T-helper 2 cell treated with Interferon-gamma antibody and Interleukin-4, amounts not matched to agents 100 ng/mL and 5 ng/mL, for 36 hours (primary cell): ENCODE results near the gene ACTC1. TPM values are rescaled to one million over a fixed set of nuclear protein-coding genes. Genes with fewer than 3 reads are reported as not detected.

Source experiments
- intact Hi-C: fragments of 100-400 bp; cut with micrococcal nuclease; formaldehyde crosslinking; loops from one replicate; pipeline ENCODE4 v1.15.1; 2023
- total RNA-seq: library from RNA; stranded (reverse); gene quantifications from 2 replicates; pipeline ENCODE4 v1.2.3, GENCODE V29; 2022

The ACTC1 gene
- total RNA-seq, 1 donor from 2014 or later, result not detected

DNA sequence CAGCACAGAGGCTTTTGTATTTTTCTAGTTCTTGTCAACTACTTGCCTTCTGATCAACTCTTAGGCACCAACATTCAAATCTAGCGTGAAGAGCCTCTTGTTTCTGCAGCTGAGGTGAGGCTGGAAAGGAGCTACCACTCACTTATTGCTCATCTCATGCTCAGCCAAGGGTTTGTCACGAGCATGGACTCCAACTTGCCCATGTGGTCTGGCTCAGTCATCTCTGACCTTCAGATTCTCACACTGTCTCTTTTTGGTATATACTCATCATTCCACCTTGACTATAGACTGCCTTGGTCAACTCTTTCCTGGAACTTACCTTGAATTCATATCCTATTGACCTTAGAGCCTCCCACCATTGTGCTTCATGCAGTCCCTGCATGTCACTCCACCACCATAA, 35.4 kb downstream of the ACTC1 start:
- intact Hi-C loops, result no loop called here

DNA sequence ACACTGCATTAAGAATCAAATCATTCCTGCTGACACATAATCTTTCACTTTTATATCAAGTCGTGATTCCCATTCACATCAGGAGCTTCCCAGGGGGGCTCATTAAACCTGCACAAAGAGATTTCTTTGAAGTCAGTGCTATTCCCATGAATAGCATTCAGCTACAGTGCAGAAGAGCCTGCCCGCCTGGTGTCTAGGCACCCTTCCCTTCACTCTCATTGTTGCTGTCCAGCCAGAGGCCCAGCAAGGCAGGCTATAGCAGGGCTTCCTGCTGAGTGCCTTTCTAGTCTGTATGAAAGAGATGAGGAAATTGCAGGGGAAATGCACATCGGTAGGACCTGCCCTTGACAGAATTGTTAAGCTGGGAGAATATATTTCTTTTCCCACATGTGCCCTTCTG, 36.0 kb downstream of the ACTC1 start:
- intact Hi-C loops, result no loop called here

DNA sequence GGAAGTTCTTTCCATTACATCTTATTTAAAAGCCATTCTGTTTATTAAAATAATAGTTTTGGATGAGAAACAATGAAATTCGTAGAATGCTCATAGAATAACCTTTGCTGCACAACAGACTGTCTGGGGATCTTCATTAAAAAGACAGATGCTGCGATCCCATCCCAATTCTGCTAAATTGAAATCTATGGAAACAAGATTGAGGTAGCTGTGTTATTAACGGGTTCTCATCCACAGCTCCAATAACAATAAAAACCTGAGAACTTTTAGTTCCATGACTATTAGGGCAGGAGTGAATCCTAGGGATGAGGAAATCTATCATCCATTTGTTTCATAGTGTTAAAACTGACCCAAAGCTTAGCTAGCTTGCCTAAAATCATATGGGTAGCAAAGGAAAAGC, 38.1 kb downstream of the ACTC1 start:
- intact Hi-C loops, result no loop called here

DNA sequence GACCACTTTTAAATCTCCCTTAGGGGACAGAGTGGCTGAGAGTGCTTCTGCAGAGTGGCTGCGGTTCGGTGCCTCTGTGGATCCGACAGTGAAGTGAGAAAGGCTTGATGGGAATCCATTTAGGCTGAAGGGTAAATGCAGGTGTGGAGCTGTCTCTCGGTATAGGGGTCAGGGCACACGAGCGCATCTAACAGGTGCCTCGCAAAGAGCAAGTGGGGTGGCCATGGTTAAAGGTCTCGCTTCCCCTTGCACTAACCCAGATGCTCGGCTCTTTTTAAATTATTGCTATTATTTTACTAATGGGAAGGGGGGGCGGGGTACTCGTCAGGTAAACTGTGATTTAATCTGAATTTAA, 40.0 kb downstream of the ACTC1 start:
- intact Hi-C loops, result no loop called here

DNA sequence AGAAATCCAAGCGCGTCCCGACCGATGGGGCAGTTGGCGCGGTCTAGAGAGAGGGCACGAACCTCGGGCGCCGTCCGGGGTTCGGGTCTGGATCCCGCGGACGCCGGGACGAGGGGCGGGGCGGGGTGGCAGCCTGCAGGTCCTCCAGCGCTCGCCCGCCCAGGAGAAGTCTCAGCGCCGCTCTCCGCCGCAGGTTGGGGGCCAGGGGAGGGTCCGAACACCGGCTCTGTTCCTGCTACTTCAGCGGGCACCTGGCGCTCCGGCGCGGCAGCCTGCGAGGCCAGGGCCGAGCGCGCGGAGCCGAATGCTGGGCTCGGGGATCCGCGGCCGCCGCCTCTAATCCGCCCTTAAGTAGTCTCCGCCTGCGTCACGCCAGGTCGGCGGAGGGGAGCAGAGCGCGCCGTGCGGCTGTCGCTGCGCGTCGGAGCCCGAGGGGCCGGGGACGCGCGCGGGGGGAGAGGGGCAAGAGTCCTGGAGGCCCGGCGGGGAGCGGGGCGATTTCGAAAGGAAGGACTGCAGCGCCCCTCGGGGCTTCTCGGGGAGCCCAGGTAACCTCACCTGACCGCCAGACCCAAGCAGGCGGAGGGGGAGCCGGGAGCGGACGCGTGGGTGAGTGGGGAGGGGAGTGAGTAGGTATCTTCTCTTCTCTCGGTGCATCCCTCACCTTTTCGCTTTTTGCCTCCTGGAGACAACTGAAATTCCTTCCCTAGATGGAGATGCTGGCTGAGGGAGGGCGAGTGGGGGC, 40.5 kb downstream of the ACTC1 start, which contains the start of gene GJD2:
Gene GJD2, minus strand, starts transcription at position 325 of the 745 bp plus-strand sequence. CDS start 510 bp downstream, outside the sequence.
- intact Hi-C loops, result no loop called here

DNA sequence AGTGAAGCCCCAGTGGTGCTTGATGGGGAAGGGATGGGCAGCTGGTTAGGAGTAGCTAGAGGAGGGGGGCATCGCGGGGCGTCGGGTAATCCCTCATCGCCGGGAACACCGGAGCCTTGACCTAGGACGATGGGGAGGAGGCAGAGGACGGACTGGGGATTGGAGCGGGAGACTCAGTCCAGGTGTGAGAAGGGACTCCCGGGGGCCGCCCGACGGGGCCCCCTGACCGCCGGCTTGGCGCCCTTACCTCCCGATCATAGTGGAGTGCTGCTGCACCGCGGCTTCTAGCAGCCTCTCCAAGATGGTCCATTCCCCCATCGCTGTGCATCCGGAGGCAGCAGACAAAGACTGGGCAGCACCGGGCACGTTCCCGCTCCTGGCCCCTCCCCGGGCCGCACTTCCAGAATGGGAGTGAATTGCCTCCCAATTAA, 41.2 kb downstream of the ACTC1 start:
- intact Hi-C loops, result no loop called here

DNA sequence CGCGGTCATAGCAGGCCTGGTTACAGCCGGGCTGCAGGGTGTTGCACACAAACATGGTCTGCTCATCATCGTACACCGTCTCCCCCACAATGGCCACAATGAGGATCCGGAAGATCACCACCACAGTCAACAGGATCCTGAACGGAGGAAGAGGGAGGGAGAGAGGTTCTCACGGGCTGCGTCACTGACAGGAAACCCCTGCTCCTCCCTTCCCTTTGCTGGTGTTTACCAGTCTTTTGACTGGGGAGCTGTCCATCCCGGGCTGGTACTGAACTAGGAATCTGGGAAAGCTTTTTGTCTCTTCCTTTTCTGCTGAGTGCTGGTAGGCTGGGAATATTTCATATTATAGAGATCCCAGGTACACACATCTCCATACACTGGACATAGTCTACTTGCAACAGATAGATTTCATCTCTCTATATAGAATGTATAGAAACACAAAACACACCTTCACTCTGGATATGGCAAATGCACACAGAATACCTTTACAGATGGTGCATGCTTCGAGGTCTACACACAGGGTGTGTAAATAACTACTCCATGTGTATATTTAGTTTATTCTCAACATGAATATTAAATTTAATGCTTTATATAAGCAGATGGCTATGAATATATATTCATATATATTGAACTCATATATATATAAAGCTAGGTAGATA, 42.0 kb downstream of the ACTC1 start:
- intact Hi-C loops, result no loop called here

DNA sequence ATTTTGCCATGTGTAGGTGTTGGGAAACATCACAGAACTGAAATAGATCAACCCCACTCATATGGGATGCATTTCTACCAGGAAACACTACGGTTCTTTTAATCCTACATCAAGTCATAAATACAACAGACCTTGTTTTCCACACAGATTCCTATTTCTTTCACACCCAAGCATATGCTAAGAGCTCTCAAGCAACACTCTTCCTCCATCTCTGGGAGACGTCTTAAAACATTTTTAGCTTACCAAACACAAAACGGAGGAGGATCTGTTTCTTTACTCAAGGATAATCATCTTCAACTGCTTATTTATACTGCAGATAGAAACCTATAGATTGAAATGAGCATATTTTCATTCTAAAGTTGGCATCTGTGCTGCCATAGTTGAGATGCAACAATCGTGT, 45.7 kb downstream of the ACTC1 start:
- intact Hi-C loops, result no loop called here

Other genes starting within 250 kb of the ACTC1 start
- 253 and 262 TPM in 2 replicates for gene GOLGA8B, start 211.9 kb downstream of the ACTC1 start, total RNA-seq
- not detected in 2 replicates for gene GJD2, start 40.6 kb downstream of the ACTC1 start, total RNA-seq
- 46.3 and 50.5 TPM in 2 replicates for gene AQR, start 174.2 kb upstream of the ACTC1 start, total RNA-seq
- gene ZNF770, start 192.7 kb upstream of the ACTC1 start, total RNA-seq, result 44.1 and 46.1 TPM in 2 replicates